GM12891 (cell line): ENCODE results near the gene ATG10.

Source experiments
- DNase-seq: peaks from one replicate; pipeline ENCODE4 v3.0.0; 2011; ENCODE audit warnings: low spot score; ENCODE audit not compliant: insufficient read length
- FAIRE-seq: peaks from 2 replicates; lab custom pipeline; 2011; peaks lifted over from hg19 to GRCh38; lab: Jason Lieb, UNC
- PAX5 ChIP-seq: IDR thresholded peaks from 2 replicates; pipeline ENCODE4 v1.6.1; 2011; ENCODE audit warnings: low read length, moderate library complexity, mild to moderate bottlenecking; ENCODE audit not compliant: insufficient read depth, severe bottlenecking
- POLR2A ChIP-seq: IDR thresholded peaks from 2 replicates; pipeline ENCODE4 v1.6.1; 2011; ENCODE audit warnings: low read depth, low read length, control low read depth
- POLR2AphosphoS5 ChIP-seq: IDR thresholded peaks from 2 replicates; pipeline ENCODE4 v1.6.1; 2011; ENCODE audit warnings: low read depth, low read length, control low read depth
- POU2F2 ChIP-seq: IDR thresholded peaks from 2 replicates; pipeline ENCODE4 v1.6.1; 2011; ENCODE audit warnings: low read depth, mild to moderate bottlenecking, control low read depth, low read length, moderate library complexity
- SPI1 ChIP-seq: IDR thresholded peaks from 2 replicates; pipeline ENCODE4 v1.6.1; 2011; ENCODE audit warnings: low read depth, low read length, control low read depth
- TAF1 ChIP-seq: IDR thresholded peaks from 2 replicates; pipeline ENCODE4 v1.6.1; 2011; ENCODE audit warnings: low read depth, low read length, control low read depth

The ATG10 gene

GRCh38 chr5:82298668-82299067 lies 326.8 kb downstream of the ATG10 start:
- no peak for FAIRE-seq

GRCh38 chr5:82301190-82301589 lies 329.4 kb downstream of the ATG10 start:
- FAIRE-seq, result no peak

More at GRCh38 chr5:82298668-82299067, 326.8 kb downstream of the ATG10 start:
- DNase-seq, result no peak
- TF ChIP-seq SPI1, result no peak
- TF ChIP-seq PAX5, result no peak
- no peak for TF ChIP-seq POLR2AphosphoS5
- TF ChIP-seq TAF1, result no peak
- TF ChIP-seq POU2F2, result no peak
- no peak for TF ChIP-seq POLR2A

More at GRCh38 chr5:82301190-82301589, 329.4 kb downstream of the ATG10 start:
- no peak for DNase-seq
- TF ChIP-seq POU2F2, result no peak
- no peak for TF ChIP-seq PAX5
- TF ChIP-seq SPI1, result no peak
- no peak for TF ChIP-seq POLR2AphosphoS5
- no peak for TF ChIP-seq TAF1
- no peak for TF ChIP-seq POLR2A
